Nephron (organoid): ENCODE results near the gene ZFP36L2.

ENCODE experiments used
- H3K27ac Mint-ChIP-seq, 3 experiments: 2 replicates each; pipeline ENCODE4 v1.8.0; 2020; ENCODE audit warnings: mixed read lengths in 3 of 3, mild to moderate bottlenecking in 2 of 3, moderate library complexity in 1 of 3
- H3K27me3 Mint-ChIP-seq: 2 replicates; pipeline ENCODE4 v1.8.0; 2021; ENCODE audit warnings: low read depth, mild to moderate bottlenecking, moderate library complexity, mixed read lengths
- H3K36me3 Mint-ChIP-seq: 2 replicates; pipeline ENCODE4 v1.8.0; 2020; ENCODE audit warnings: low read depth, mixed read lengths
- H3K4me1 Mint-ChIP-seq: 2 replicates; pipeline ENCODE4 v1.8.0; 2020; ENCODE audit warnings: mixed read lengths
- H3K4me3 Mint-ChIP-seq, 3 experiments: 2 replicates each; pipeline ENCODE4 v1.8.0; 2020; ENCODE audit warnings: mild to moderate bottlenecking in 3 of 3, mixed read lengths in 3 of 3, moderate library complexity in 2 of 3
- H3K9me3 Mint-ChIP-seq: 2 replicates; pipeline ENCODE4 v1.8.0; 2020; ENCODE audit warnings: mixed read lengths
- CTCF ChIP-seq, 3 experiments: fragments of 200-600 bp; sonication (generic); IDR thresholded peaks; one replicate each; pipeline ENCODE4 v1.5.0; 2021; ENCODE audit warnings: antibody characterized with exemption in 3 of 3; ENCODE audit not compliant: unreplicated experiment in 3 of 3

Gene ZFP36L2

GRCh38 chr2:43227830-43228281 lies 1.4 kb upstream of the ZFP36L2 start:
- Mint-ChIP-seq H3K36me3 (peaks cover 22% of the 10 kb centered on the region), H3K4me3 (peak overlapping the region; percentile 90 to 93 (median 92)), H3K27me3 (no peaks in the 10 kb centered on the region), H3K4me1 (peaks cover 35% of the 10 kb centered on the region), H3K27ac (peak overlapping the region; percentile 85 to 100 (median 87)), H3K9me3 (no peaks in the 10 kb centered on the region)
- TF ChIP-seq CTCF (IDR thresholded peaks at IDR 0.05; ENCODE audit: unreplicated experiment in 3 of 3), result peak in 1 of 3 experiments; percentile 12

- H3K36me3 Mint-ChIP-seq, result peaks cover 26% of the 10 kb centered on the region
- H3K4me3 Mint-ChIP-seq, result peak overlapping the region; percentile 90 to 93 (median 92)
- H3K27ac Mint-ChIP-seq, result peak overlapping the region; percentile 85 to 100 (median 93)
- peak in 1 of 3 experiments; percentile 47 for TF ChIP-seq CTCF (IDR thresholded peaks at IDR 0.05; ENCODE audit: unreplicated experiment in 3 of 3)
- H3K4me1 Mint-ChIP-seq, result peaks cover 41% of the 10 kb centered on the region
- no peaks in the 10 kb centered on the region for H3K9me3 Mint-ChIP-seq
- no peaks in the 10 kb centered on the region for H3K27me3 Mint-ChIP-seq
Measured at GRCh38 chr2:43226955-43227829, 786 bp upstream of the ZFP36L2 start.

GRCh38 chr2:43225788-43226557 lies 433 bp downstream of the ZFP36L2 start:
- Mint-ChIP-seq H3K36me3 (peaks cover 26% of the 10 kb centered on the region), H3K4me1 (peaks cover 45% of the 10 kb centered on the region), H3K4me3 (peak overlapping the region; percentile 92 to 99 (median 94)), H3K27me3 (no peaks in the 10 kb centered on the region), H3K27ac (peak overlapping the region; percentile 79 to 100 (median 94)), H3K9me3 (no peaks in the 10 kb centered on the region)
- TF ChIP-seq CTCF (IDR thresholded peaks at IDR 0.05; ENCODE audit: unreplicated experiment in 3 of 3), result no peak

GRCh38 chr2:43225093-43225787 lies 1.2 kb downstream of the ZFP36L2 start:
- peak overlapping the region; percentile 92 to 99 (median 94) for H3K4me3 Mint-ChIP-seq
- peaks cover 22% of the 10 kb centered on the region for H3K36me3 Mint-ChIP-seq
- H3K27ac Mint-ChIP-seq, result peak overlapping the region; percentile 79 to 100 (median 94)
- no peak for TF ChIP-seq CTCF (IDR thresholded peaks at IDR 0.05; ENCODE audit: unreplicated experiment in 3 of 3)
- peaks cover 45% of the 10 kb centered on the region for H3K4me1 Mint-ChIP-seq
- H3K27me3 Mint-ChIP-seq, result no peaks in the 10 kb centered on the region
- no peaks in the 10 kb centered on the region for H3K9me3 Mint-ChIP-seq

- Mint-ChIP-seq H3K4me1 (peaks cover 47% of the 10 kb centered on the region), H3K27me3 (no peaks in the 10 kb centered on the region), H3K9me3 (no peaks in the 10 kb centered on the region), H3K27ac (peak overlapping the region; percentile 98 to 100 (median 99)), H3K4me3 (peak overlapping the region; percentile 96 to 99 (median 98)), H3K36me3 (peaks cover 20% of the 10 kb centered on the region)
- no peak for TF ChIP-seq CTCF (IDR thresholded peaks at IDR 0.05; ENCODE audit: unreplicated experiment in 3 of 3)
Measured at GRCh38 chr2:43224571-43225092, 1.8 kb downstream of the ZFP36L2 start.
